DND-41 (cell line): Measurements from ENCODE around the gene LYRM9.

Experiments
- ATAC-seq: fragments of 200-7000 bp; cut with Tn5 transposase; 3 replicates; pipeline ENCODE4 v1.9.1; 2021; ENCODE audit warnings: low read depth; ENCODE audit not compliant: insufficient read depth
- DNase-seq: peaks from one replicate; pipeline ENCODE4 v3.0.0-alpha.2; 2020
- H2AFZ ChIP-seq: 2 replicates; pipeline ENCODE4 v1.6.0; 2012; ENCODE audit warnings: low read depth, low read length
- H3K27ac ChIP-seq: 2 replicates; pipeline ENCODE4 v1.5.1; 2012; ENCODE audit warnings: low read length, inconsistent platforms
- H3K27me3 ChIP-seq: fragments of 200-600 bp; sonication (generic); 2 replicates; pipeline ENCODE4 v1.6.0; 2012; ENCODE audit warnings: low read length, mild to moderate bottlenecking, inconsistent platforms; ENCODE audit not compliant: insufficient read depth, poor library complexity
- H3K36me3 ChIP-seq: 2 replicates; pipeline ENCODE4 v1.5.1; 2012; ENCODE audit warnings: low read length, inconsistent platforms; ENCODE audit not compliant: insufficient read depth
- H3K4me1 ChIP-seq: 2 replicates; pipeline ENCODE4 v1.5.1; 2012; ENCODE audit warnings: mild to moderate bottlenecking, low read length; ENCODE audit not compliant: insufficient read depth
- H3K4me2 ChIP-seq: 2 replicates; pipeline ENCODE4 v1.6.0; 2012; ENCODE audit warnings: mild to moderate bottlenecking, moderate library complexity, low read length, inconsistent platforms; ENCODE audit not compliant: insufficient read depth
- H3K4me3 ChIP-seq, 2 experiments: fragments of 200-600 bp in 1 of 2; shearing (Covaris generic) in 1 of 2; 2 replicates each; pipeline ENCODE4 v1.5.1; 2012 to 2016; ENCODE audit warnings: inconsistent platforms in 2 of 2, low read length in 2 of 2, mild to moderate bottlenecking in 2 of 2, low read depth in 1 of 2, moderate library complexity in 1 of 2
- H3K79me2 ChIP-seq: 2 replicates; pipeline ENCODE4 v1.6.0; 2012; ENCODE audit warnings: low read length, inconsistent platforms; ENCODE audit not compliant: insufficient read depth
- H3K9ac ChIP-seq: 2 replicates; pipeline ENCODE4 v1.6.0; 2012; ENCODE audit warnings: low read depth, mild to moderate bottlenecking, inconsistent platforms, low read length, moderate library complexity
- H3K9me3 ChIP-seq: 2 replicates; pipeline ENCODE4 v1.5.1; 2012; ENCODE audit warnings: low read length, moderate library complexity, mild to moderate bottlenecking, inconsistent platforms; ENCODE audit not compliant: insufficient read depth, severe bottlenecking
- H4K20me1 ChIP-seq: 2 replicates; pipeline ENCODE4 v1.6.0; 2012; ENCODE audit warnings: low read length; ENCODE audit not compliant: insufficient read depth
- EZH2 ChIP-seq: IDR thresholded peaks from 3 replicates; pipeline ENCODE4 v1.6.1; 2012; ENCODE audit warnings: borderline replicate concordance, low read depth, mild to moderate bottlenecking, moderate library complexity, low read length, inconsistent platforms; ENCODE audit not compliant: severe bottlenecking
- TF ChIP-seq, protein P1 (sequence below): IDR thresholded peaks from 2 replicates; pipeline ENCODE4 v1.5.1; 2012; ENCODE audit warnings: borderline replicate concordance, low read length, moderate library complexity, mild to moderate bottlenecking; ENCODE audit not compliant: poor library complexity, severe bottlenecking; ENCODE audit errors: extremely low read depth

LYRM9 gene

GRCh38 chr17:27870345-27870744, 22.8 kb downstream of the LYRM9 start:
- H3K4me2 ChIP-seq: no peak overlapping the region
- H2AFZ ChIP-seq: no peak overlapping the region
- H4K20me1 ChIP-seq: no peaks in the 10 kb centered on the region
- no peak overlapping the region for H3K27ac ChIP-seq
- H3K9me3 ChIP-seq: no peaks in the 10 kb centered on the region
- H3K36me3 ChIP-seq: no peaks in the 10 kb centered on the region
- no peaks in the 10 kb centered on the region for H3K4me1 ChIP-seq
- no peak for TF ChIP-seq EZH2
- TF ChIP-seq, protein P1, sequence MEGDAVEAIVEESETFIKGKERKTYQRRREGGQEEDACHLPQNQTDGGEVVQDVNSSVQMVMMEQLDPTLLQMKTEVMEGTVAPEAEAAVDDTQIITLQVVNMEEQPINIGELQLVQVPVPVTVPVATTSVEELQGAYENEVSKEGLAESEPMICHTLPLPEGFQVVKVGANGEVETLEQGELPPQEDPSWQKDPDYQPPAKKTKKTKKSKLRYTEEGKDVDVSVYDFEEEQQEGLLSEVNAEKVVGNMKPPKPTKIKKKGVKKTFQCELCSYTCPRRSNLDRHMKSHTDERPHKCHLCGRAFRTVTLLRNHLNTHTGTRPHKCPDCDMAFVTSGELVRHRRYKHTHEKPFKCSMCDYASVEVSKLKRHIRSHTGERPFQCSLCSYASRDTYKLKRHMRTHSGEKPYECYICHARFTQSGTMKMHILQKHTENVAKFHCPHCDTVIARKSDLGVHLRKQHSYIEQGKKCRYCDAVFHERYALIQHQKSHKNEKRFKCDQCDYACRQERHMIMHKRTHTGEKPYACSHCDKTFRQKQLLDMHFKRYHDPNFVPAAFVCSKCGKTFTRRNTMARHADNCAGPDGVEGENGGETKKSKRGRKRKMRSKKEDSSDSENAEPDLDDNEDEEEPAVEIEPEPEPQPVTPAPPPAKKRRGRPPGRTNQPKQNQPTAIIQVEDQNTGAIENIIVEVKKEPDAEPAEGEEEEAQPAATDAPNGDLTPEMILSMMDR: no peak
- ATAC-seq (no peak), DNase-seq (no peak)
- no peak overlapping the region for H3K4me3 ChIP-seq
- no peaks in the 10 kb centered on the region for H3K79me2 ChIP-seq
- H3K9ac ChIP-seq: no peak overlapping the region
- no peaks in the 10 kb centered on the region for H3K27me3 ChIP-seq

DNA sequence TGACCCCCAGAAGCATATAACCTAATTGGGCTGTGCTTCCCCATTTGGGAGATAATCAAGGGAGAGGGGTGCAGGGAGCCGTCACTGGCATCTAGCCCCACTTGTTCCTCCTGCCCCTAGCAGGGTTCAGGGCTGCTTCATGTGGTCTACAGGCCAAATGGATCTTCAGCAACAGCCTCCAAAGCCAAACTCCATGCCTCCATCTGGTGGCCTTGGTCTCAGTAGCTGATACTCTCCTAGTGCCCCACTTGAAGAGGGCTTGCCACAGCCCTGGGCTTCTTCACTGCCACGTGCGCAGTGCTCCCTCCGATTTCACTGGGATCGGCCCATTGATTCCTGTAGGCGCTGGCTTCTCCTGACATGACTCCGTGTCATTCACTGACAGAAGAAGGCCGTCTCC, 24.6 kb downstream of the LYRM9 start:
- H2AFZ ChIP-seq: no peak overlapping the region
- H4K20me1 ChIP-seq: no peaks in the 10 kb centered on the region
- ATAC-seq (no peak), DNase-seq (no peak)
- TF ChIP-seq EZH2: no peak
- TF ChIP-seq, protein P1: no peak
- no peaks in the 10 kb centered on the region for H3K27me3 ChIP-seq
- H3K36me3 ChIP-seq: no peaks in the 10 kb centered on the region
- no peaks in the 10 kb centered on the region for H3K79me2 ChIP-seq
- no peak overlapping the region for H3K4me3 ChIP-seq
- H3K9me3 ChIP-seq: no peaks in the 10 kb centered on the region
- no peaks in the 10 kb centered on the region for H3K4me1 ChIP-seq
- H3K9ac ChIP-seq: no peak overlapping the region
- H3K4me2 ChIP-seq: no peak overlapping the region
- H3K27ac ChIP-seq: no peak overlapping the region

GRCh38 chr17:27862840-27863239, 30.3 kb downstream of the LYRM9 start:
- Histone ChIP-seq H3K9ac (no peak overlapping the region), H3K79me2 (no peaks in the 10 kb centered on the region), H3K4me2 (no peak overlapping the region), H3K4me3 (no peak overlapping the region), H4K20me1 (peaks cover 3% of the 10 kb centered on the region; the same call in 1 of the 2 replicates), H3K27ac (no peak overlapping the region), H3K4me1 (no peaks in the 10 kb centered on the region), H3K9me3 (no peaks in the 10 kb centered on the region), H3K27me3 (no peaks in the 10 kb centered on the region), H3K36me3 (no peaks in the 10 kb centered on the region), H2AFZ (no peak overlapping the region)
- ATAC-seq (no peak), DNase-seq (no peak)
- no peak for TF ChIP-seq EZH2
- TF ChIP-seq, protein P1: no peak

DNA sequence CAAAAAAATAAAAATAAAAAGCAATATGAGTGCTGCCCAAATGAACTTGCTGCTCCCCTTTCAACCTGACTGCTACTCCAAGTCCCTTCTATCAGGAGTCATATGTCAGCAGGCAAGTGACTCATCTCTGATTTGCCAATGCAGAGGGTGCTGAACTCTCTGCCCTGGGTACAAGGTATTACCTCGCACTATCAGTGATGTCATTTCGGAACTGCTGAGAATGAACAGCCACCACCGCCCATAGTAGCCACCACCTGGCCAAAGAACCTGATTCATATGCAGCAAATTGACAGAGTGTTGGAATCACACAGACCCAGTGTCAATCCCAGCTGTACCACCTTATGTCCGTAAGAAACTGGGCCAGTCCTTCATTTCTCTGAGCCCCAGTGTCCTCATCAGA, 31.2 kb downstream of the LYRM9 start:
- Histone ChIP-seq H2AFZ (no peak overlapping the region), H3K79me2 (no peaks in the 10 kb centered on the region), H3K36me3 (no peaks in the 10 kb centered on the region), H3K9ac (no peak overlapping the region), H3K9me3 (no peaks in the 10 kb centered on the region), H3K4me1 (no peaks in the 10 kb centered on the region), H4K20me1 (peaks cover 3% of the 10 kb centered on the region; the same call in 1 of the 2 replicates), H3K4me2 (no peak overlapping the region), H3K4me3 (no peak overlapping the region), H3K27ac (no peak overlapping the region), H3K27me3 (no peaks in the 10 kb centered on the region)
- TF ChIP-seq, protein P1: no peak
- no peak for TF ChIP-seq EZH2
- DNase-seq: no peak
- ATAC-seq: no peak
